Activated CD8-positive, alpha-beta T cell treated with anti-CD3 and anti-CD28 coated beads for 36 hours (primary cell): ENCODE data around the gene RBBP6. TPM values are rescaled to one million over a fixed set of nuclear protein-coding genes. Genes with fewer than 3 reads are reported as not detected.

Experiments used
- ATAC-seq: fragments of 200-7000 bp; cut with Tn5 transposase; one replicate; pipeline ENCODE4 v1.10.0; 2021; ENCODE audit warnings: mild to moderate bottlenecking, moderate library complexity
- CTCF ChIA-PET: fragments of 350-600 bp; sonication (Branson Sonifier 250); formaldehyde crosslinking; loops from one replicate; lab custom pipeline; 2021; ENCODE audit warnings: antibody characterized with exemption; lab: Charles Lee
- POLR2A ChIA-PET: fragments of 350-600 bp; sonication (Branson Sonifier 250); formaldehyde crosslinking; loops from one replicate; lab custom pipeline; 2021; ENCODE audit warnings: antibody characterized with exemption; lab: Charles Lee
- DNase-seq: peaks from one replicate; pipeline ENCODE4 v3.0.0-alpha.2; 2020
- H3K27ac Mint-ChIP-seq: one replicate; pipeline ENCODE4 v1.8.0; 2021; ENCODE audit warnings: mild to moderate bottlenecking, mixed read lengths
- H3K27me3 Mint-ChIP-seq: one replicate; pipeline ENCODE4 v1.8.0; 2021; ENCODE audit warnings: mixed read lengths
- H3K36me3 Mint-ChIP-seq: one replicate; pipeline ENCODE4 v1.8.0; 2021; ENCODE audit warnings: low read depth, mixed read lengths
- H3K4me1 Mint-ChIP-seq: one replicate; pipeline ENCODE4 v1.8.0; 2021; ENCODE audit warnings: low read depth, mixed read lengths
- H3K4me3 Mint-ChIP-seq: one replicate; pipeline ENCODE4 v1.8.0; 2021; ENCODE audit warnings: mild to moderate bottlenecking, moderate library complexity, mixed read lengths
- H3K9me3 Mint-ChIP-seq: one replicate; pipeline ENCODE4 v1.8.0; 2021; ENCODE audit warnings: mixed read lengths
- intact Hi-C: fragments of 100-400 bp; cut with micrococcal nuclease; formaldehyde crosslinking; loops from one replicate; pipeline ENCODE4 v1.10.0; 2022
- total RNA-seq, 2 experiments: library from RNA; stranded (reverse); gene quantifications; one replicate each; pipeline ENCODE4 v1.2.3, GENCODE V29; 2021
- TF ChIP-seq, protein P1 (sequence below): fragments of 200-600 bp; IDR thresholded peaks from one replicate; pipeline ENCODE4 v1.8.0; 2022; ENCODE audit warnings: antibody characterized with exemption, mild to moderate bottlenecking

Gene RBBP6
- total RNA-seq, 2 experiments from 2014 or later, result 71.6 to 74.8 TPM

- ATAC-seq (no peak), DNase-seq (no peak)
- CTCF ChIA-PET, result interaction anchor here (0.9 to 1.6 kb wide), 2 partner anchors 22 to 274 kb away, joined by 3 to 5 read pairs; no protein-coding TSS in a partner anchor
- H3K36me3 Mint-ChIP-seq, result no peaks in the 10 kb centered on the region
- POLR2A ChIA-PET, result no interaction called here
- peaks cover 3% of the 10 kb centered on the region for H3K4me1 Mint-ChIP-seq
- no peak overlapping the region for H3K4me3 Mint-ChIP-seq
- no peaks in the 10 kb centered on the region for H3K27me3 Mint-ChIP-seq
- TF ChIP-seq, protein P1, sequence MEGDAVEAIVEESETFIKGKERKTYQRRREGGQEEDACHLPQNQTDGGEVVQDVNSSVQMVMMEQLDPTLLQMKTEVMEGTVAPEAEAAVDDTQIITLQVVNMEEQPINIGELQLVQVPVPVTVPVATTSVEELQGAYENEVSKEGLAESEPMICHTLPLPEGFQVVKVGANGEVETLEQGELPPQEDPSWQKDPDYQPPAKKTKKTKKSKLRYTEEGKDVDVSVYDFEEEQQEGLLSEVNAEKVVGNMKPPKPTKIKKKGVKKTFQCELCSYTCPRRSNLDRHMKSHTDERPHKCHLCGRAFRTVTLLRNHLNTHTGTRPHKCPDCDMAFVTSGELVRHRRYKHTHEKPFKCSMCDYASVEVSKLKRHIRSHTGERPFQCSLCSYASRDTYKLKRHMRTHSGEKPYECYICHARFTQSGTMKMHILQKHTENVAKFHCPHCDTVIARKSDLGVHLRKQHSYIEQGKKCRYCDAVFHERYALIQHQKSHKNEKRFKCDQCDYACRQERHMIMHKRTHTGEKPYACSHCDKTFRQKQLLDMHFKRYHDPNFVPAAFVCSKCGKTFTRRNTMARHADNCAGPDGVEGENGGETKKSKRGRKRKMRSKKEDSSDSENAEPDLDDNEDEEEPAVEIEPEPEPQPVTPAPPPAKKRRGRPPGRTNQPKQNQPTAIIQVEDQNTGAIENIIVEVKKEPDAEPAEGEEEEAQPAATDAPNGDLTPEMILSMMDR, result no peak
- no peaks in the 10 kb centered on the region for H3K9me3 Mint-ChIP-seq
- no peak overlapping the region for H3K27ac Mint-ChIP-seq
- intact Hi-C loops, result no loop called here
Observed at GRCh38 chr16:24526701-24527495, 12.5 kb upstream of the RBBP6 start.

GRCh38 chr16:24531166-24531565 lies 8.2 kb upstream of the RBBP6 start:
- ATAC-seq (no peak), DNase-seq (no peak)
- no peaks in the 10 kb centered on the region for H3K27me3 Mint-ChIP-seq
- no peaks in the 10 kb centered on the region for H3K9me3 Mint-ChIP-seq
- no peak overlapping the region for H3K4me3 Mint-ChIP-seq
- ChIA-PET POLR2A (interaction anchor here (0.7 kb wide), 1 partner anchor 566 kb away, joined by 3 read pairs; no protein-coding TSS in a partner anchor), CTCF (interaction anchor here (1.2 to 1.4 kb wide), 2 partner anchors 8 to 27 kb away, joined by 3 to 5 read pairs; no protein-coding TSS in a partner anchor)
- intact Hi-C loops, result no loop called here
- H3K4me1 Mint-ChIP-seq, result no peaks in the 10 kb centered on the region
- TF ChIP-seq, protein P1, result no peak
- H3K36me3 Mint-ChIP-seq, result no peaks in the 10 kb centered on the region
- H3K27ac Mint-ChIP-seq, result no peak overlapping the region

- peaks cover 2% of the 10 kb centered on the region for H3K36me3 Mint-ChIP-seq
- H3K27me3 Mint-ChIP-seq, result no peaks in the 10 kb centered on the region
- DNase-seq (no peak), ATAC-seq (no peak)
- ChIA-PET CTCF (interaction anchor here (4.0 kb wide), 1 partner anchor 18 kb away, joined by 20 read pairs; no protein-coding TSS in a partner anchor), POLR2A (no interaction called here)
- H3K4me3 Mint-ChIP-seq, result no peak overlapping the region
- H3K9me3 Mint-ChIP-seq, result no peaks in the 10 kb centered on the region
- no peak overlapping the region for H3K27ac Mint-ChIP-seq
- H3K4me1 Mint-ChIP-seq, result peaks cover 10% of the 10 kb centered on the region
- TF ChIP-seq, protein P1, result no peak
- intact Hi-C loops, result no loop called here
Observed at GRCh38 chr16:24534620-24535019, 4.7 kb upstream of the RBBP6 start.

DNA sequence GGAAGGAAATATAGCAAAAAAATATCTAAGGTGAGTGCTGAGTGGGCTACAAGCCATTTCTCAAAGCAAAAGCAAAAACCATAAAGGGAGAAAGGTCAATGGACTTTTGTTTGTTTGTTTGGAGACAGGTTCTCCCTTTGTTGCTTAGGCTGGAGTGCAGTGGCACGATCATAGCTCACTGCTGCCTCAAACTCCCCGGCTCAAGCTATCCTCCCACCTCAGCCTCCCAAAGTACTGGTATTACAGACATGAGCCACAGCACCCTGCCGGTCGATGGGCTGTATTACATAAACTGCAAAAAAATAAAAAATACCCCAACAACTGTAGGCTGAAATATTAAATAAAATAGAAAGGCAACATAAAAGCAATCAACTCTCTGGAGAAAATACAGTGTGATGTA lies 3.5 kb upstream of the RBBP6 start:
- no peak overlapping the region for H3K4me3 Mint-ChIP-seq
- POLR2A ChIA-PET, result interaction anchor here (0.6 to 0.7 kb wide), 2 partner anchors 30 to 214 kb away, joined by 3 to 4 read pairs; no protein-coding TSS in a partner anchor
- DNase-seq (no peak), ATAC-seq (no peak)
- H3K27ac Mint-ChIP-seq, result no peak overlapping the region
- TF ChIP-seq, protein P1, result no peak
- intact Hi-C loops, result no loop called here
- CTCF ChIA-PET, result interaction anchor here (1.3 to 4.0 kb wide), 3 partner anchors 17 to 22 kb away, joined by 3 to 20 read pairs (median 3); no protein-coding TSS in a partner anchor
- H3K4me1 Mint-ChIP-seq, result peaks cover 10% of the 10 kb centered on the region
- H3K9me3 Mint-ChIP-seq, result no peaks in the 10 kb centered on the region
- H3K36me3 Mint-ChIP-seq, result peaks cover 8% of the 10 kb centered on the region
- H3K27me3 Mint-ChIP-seq, result no peaks in the 10 kb centered on the region

- peaks cover 11% of the 10 kb centered on the region for H3K4me1 Mint-ChIP-seq
- POLR2A ChIA-PET, result interaction anchor here (0.7 kb wide), 1 partner anchor 249 kb away, joined by 3 read pairs; no protein-coding TSS in a partner anchor
- CTCF ChIA-PET, result interaction anchor here (0.8 to 4.0 kb wide), 4 partner anchors 16 to 32 kb away, joined by 3 to 20 read pairs (median 3); no protein-coding TSS in a partner anchor
- ATAC-seq, result no peak
- H3K27me3 Mint-ChIP-seq, result no peaks in the 10 kb centered on the region
- DNase-seq, result no peak
- TF ChIP-seq, protein P1, result no peak
- intact Hi-C loops, result no loop called here
- no peaks in the 10 kb centered on the region for H3K9me3 Mint-ChIP-seq
- no peak overlapping the region for H3K27ac Mint-ChIP-seq
- peaks cover 17% of the 10 kb centered on the region for H3K36me3 Mint-ChIP-seq
- H3K4me3 Mint-ChIP-seq, result no peak overlapping the region
Observed at GRCh38 chr16:24536671-24537070, 2.7 kb upstream of the RBBP6 start.
